ENCODE measurements around the gene NAALADL2. TPM values are rescaled to one million over a fixed set of nuclear protein-coding genes. Genes with fewer than 3 reads are reported as not detected.

NAALADL2 gene
- total RNA-seq, 1 donor, result 23.5 TPM

DNA sequence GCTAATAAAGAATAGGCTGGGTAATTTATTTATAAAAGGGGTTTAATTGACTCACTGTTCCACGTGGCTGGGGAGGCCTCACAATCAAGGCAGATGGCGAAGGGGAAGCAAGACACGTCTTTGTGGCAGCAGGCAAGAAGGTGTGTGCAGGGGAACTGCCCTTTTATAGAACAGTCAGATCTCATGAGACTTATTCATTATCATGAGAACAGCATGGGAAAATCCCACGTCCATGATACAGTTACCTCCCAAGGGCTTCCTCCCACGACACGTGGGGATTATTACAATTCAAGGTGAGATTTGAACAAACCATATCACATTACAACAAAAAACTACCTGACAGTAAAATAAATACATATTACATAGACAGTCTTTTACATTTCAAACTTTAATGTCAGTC, 414.9 kb downstream of the NAALADL2 start:
- H3K27me3 ChIP-seq (ENCODE audit: insufficient read depth, low read length), result no peaks in the 10 kb centered on the region
- no peak for DNase-seq (ENCODE audit: insufficient read length, low spot score, missing footprints)
- no peak for TF ChIP-seq CTCF (IDR thresholded peaks at IDR 0.05; ENCODE audit: extremely low read depth, low read depth, low read length)
- H3K4me2 ChIP-seq (ENCODE audit: insufficient read depth, low read length), result no peak overlapping the region
- no peaks in the 10 kb centered on the region for H3K79me2 ChIP-seq (ENCODE audit: insufficient read depth, low read length)
- H3K9me3 ChIP-seq (ENCODE audit: low read depth, low read length), result no peaks in the 10 kb centered on the region
- H2AFZ ChIP-seq (ENCODE audit: low read length), result no peak overlapping the region
- H3K4me1 ChIP-seq (ENCODE audit: insufficient read depth, low read length), result no peaks in the 10 kb centered on the region
- no peaks in the 10 kb centered on the region for H3K36me3 ChIP-seq (ENCODE audit: insufficient read depth, low read length)
- no peak overlapping the region for H3K4me3 ChIP-seq (ENCODE audit: insufficient read depth, low read length)
- no peak overlapping the region for H3K27ac ChIP-seq (ENCODE audit: low read depth, low read length)
- no peaks in the 10 kb centered on the region for H4K20me1 ChIP-seq (ENCODE audit: insufficient read depth, low read length)

DNA sequence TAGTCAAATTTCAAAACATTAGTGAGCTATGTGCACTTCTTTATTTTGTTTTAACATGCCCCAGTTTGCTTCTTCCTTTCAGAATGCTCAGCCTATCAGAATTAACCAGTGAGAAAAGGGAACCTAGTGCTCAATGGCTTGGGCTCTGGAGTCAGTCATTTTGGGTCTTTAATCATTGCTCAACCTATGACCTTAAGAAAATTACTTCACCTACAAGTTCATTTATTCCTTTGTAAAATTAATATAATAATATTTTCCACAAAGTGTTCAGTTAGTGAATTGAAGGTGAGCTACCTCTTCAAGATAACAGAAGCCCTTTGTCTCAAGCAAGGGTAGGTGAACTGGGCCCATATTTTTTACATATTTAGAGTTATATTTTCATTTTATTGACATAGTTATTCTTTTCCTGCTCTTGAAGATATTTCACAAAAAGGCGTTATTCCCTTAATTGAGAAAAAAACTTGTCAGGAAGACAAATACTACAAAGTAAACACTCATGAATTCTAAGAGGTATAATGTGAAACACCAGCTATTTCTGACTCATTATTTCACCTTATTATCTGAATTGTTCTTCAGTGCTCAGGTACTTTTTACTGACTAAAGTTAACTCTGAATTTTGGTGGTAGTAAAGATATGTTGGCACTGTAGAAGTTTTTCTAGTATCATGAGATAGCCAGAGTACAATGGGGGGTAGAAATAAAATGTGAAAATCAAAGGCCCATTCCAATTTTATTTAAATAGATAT, 415.5 kb downstream of the NAALADL2 start:
- Histone ChIP-seq H3K9me3 (ENCODE audit: low read depth, low read length) (no peaks in the 10 kb centered on the region), H3K27me3 (ENCODE audit: insufficient read depth, low read length) (no peaks in the 10 kb centered on the region), H3K4me2 (ENCODE audit: insufficient read depth, low read length) (no peak overlapping the region), H3K4me1 (ENCODE audit: insufficient read depth, low read length) (no peaks in the 10 kb centered on the region), H3K4me3 (ENCODE audit: insufficient read depth, low read length) (no peak overlapping the region), H3K36me3 (ENCODE audit: insufficient read depth, low read length) (no peaks in the 10 kb centered on the region), H3K79me2 (ENCODE audit: insufficient read depth, low read length) (no peaks in the 10 kb centered on the region), H4K20me1 (ENCODE audit: insufficient read depth, low read length) (no peaks in the 10 kb centered on the region), H3K27ac (ENCODE audit: low read depth, low read length) (no peak overlapping the region), H2AFZ (ENCODE audit: low read length) (no peak overlapping the region)
- no peak for TF ChIP-seq CTCF (IDR thresholded peaks at IDR 0.05; ENCODE audit: extremely low read depth, low read depth, low read length)
- no peak for DNase-seq (ENCODE audit: insufficient read length, low spot score, missing footprints)

- H3K36me3 ChIP-seq (ENCODE audit: insufficient read depth, low read length), result no peaks in the 10 kb centered on the region
- DNase-seq (ENCODE audit: insufficient read length, low spot score, missing footprints), result no peak
- H2AFZ ChIP-seq (ENCODE audit: low read length), result no peak overlapping the region
- H3K9me3 ChIP-seq (ENCODE audit: low read depth, low read length), result no peaks in the 10 kb centered on the region
- no peak overlapping the region for H3K27ac ChIP-seq (ENCODE audit: low read depth, low read length)
- no peaks in the 10 kb centered on the region for H3K4me1 ChIP-seq (ENCODE audit: insufficient read depth, low read length)
- H3K79me2 ChIP-seq (ENCODE audit: insufficient read depth, low read length), result no peaks in the 10 kb centered on the region
- no peaks in the 10 kb centered on the region for H3K27me3 ChIP-seq (ENCODE audit: insufficient read depth, low read length)
- no peak overlapping the region for H3K4me3 ChIP-seq (ENCODE audit: insufficient read depth, low read length)
- no peaks in the 10 kb centered on the region for H4K20me1 ChIP-seq (ENCODE audit: insufficient read depth, low read length)
- TF ChIP-seq CTCF (IDR thresholded peaks at IDR 0.05; ENCODE audit: extremely low read depth, low read depth, low read length), result no peak
- H3K4me2 ChIP-seq (ENCODE audit: insufficient read depth, low read length), result no peak overlapping the region
Measured at GRCh38 chr3:175278680-175279079, 419.5 kb downstream of the NAALADL2 start.

- Histone ChIP-seq H4K20me1 (ENCODE audit: insufficient read depth, low read length) (no peaks in the 10 kb centered on the region), H3K36me3 (ENCODE audit: insufficient read depth, low read length) (no peaks in the 10 kb centered on the region), H3K4me2 (ENCODE audit: insufficient read depth, low read length) (no peak overlapping the region), H3K9me3 (ENCODE audit: low read depth, low read length) (no peaks in the 10 kb centered on the region), H3K79me2 (ENCODE audit: insufficient read depth, low read length) (no peaks in the 10 kb centered on the region), H3K27me3 (ENCODE audit: insufficient read depth, low read length) (no peaks in the 10 kb centered on the region), H3K27ac (ENCODE audit: low read depth, low read length) (no peak overlapping the region), H2AFZ (ENCODE audit: low read length) (no peak overlapping the region), H3K4me3 (ENCODE audit: insufficient read depth, low read length) (no peak overlapping the region), H3K4me1 (ENCODE audit: insufficient read depth, low read length) (no peaks in the 10 kb centered on the region)
- TF ChIP-seq CTCF (IDR thresholded peaks at IDR 0.05; ENCODE audit: extremely low read depth, low read depth, low read length), result no peak
- no peak for DNase-seq (ENCODE audit: insufficient read length, low spot score, missing footprints)
Measured at GRCh38 chr3:175279457-175279856, 420.3 kb downstream of the NAALADL2 start.

Data from osteoblast (primary cell).